ENCODE measurements around the gene CACNA1B.
"Not testable (repeated sequence)": the region's sequence is repeated elsewhere in the genome, so short reads cannot be mapped to it uniquely, and the experiment has no call there.

CACNA1B gene

GRCh38 chr9:137877506-137878122 lies at the start of gene CACNA1B:
TSS of gene CACNA1B (plus strand) at chr9:137877782. CDS start at chr9:137877934, 152 bp downstream.
- DNase-seq (ENCODE audit: low read depth in 3 of 3) = not testable (repeated sequence)

- DNase-seq (ENCODE audit: low read depth in 3 of 3) = no peak
Observed at GRCh38 chr9:137827908-137828526, 49.6 kb upstream of the CACNA1B start.

GRCh38 chr9:137828527-137829259 lies 48.9 kb upstream of the CACNA1B start:
- no peak for DNase-seq (ENCODE audit: low read depth in 3 of 3)

- DNase-seq (ENCODE audit: low read depth in 3 of 3) = no peak
Observed at GRCh38 chr9:137829260-137829996, 48.2 kb upstream of the CACNA1B start.

GRCh38 chr9:137832191-137832700 lies 45.3 kb upstream of the CACNA1B start:
- DNase-seq (ENCODE audit: low read depth in 3 of 3) = no peak

GRCh38 chr9:137832830-137833590 lies 44.6 kb upstream of the CACNA1B start:
- DNase-seq (ENCODE audit: low read depth in 3 of 3) = no peak

GRCh38 chr9:137833721-137834613 lies 43.6 kb upstream of the CACNA1B start:
- no peak for DNase-seq (ENCODE audit: low read depth in 3 of 3)

DNA sequence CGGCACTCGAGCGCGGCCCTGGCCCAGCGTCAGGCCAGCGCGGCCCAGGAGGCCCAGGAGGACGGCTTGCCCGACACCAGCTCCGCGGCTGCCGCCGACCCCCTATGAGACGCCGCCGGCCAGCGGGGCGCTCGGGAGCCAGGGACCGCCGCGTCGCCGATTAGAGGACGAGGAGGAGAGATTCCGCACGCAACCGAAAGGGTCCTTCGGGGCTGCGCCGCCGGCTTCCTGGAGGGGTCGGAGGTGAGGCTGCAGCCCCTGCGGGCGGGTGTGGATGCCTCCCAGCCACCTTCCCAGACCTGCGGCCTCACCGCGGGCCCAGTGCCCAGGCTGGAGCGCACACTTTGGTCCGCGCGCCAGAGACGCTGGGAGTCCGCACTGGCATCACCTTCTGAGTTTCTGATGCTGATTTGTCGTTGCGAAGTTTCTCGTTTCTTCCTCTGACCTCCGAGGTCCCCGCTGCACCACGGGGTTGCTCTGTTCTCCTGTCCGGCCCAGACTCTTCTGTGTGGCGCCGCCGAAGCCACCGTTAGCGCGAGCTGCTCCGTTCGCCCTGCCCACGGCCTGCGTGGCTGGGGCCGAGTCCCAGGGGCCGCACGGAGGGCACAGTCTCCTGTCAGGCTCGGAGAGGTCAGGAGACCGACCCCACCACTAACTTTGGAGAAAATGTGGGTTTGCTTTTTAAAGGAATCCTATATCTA lies 42.6 kb upstream of the CACNA1B start:
- no peak for DNase-seq (ENCODE audit: low read depth in 3 of 3)

GRCh38 chr9:137836151-137836830 lies 41.3 kb upstream of the CACNA1B start:
- no peak for DNase-seq (ENCODE audit: low read depth in 3 of 3)

- DNase-seq (ENCODE audit: low read depth in 3 of 3) = no peak
Observed at GRCh38 chr9:137836831-137837241, 40.7 kb upstream of the CACNA1B start.

- no peak for DNase-seq (ENCODE audit: low read depth in 3 of 3)
Observed at GRCh38 chr9:137837345-137838278, 40.0 kb upstream of the CACNA1B start.

DNA sequence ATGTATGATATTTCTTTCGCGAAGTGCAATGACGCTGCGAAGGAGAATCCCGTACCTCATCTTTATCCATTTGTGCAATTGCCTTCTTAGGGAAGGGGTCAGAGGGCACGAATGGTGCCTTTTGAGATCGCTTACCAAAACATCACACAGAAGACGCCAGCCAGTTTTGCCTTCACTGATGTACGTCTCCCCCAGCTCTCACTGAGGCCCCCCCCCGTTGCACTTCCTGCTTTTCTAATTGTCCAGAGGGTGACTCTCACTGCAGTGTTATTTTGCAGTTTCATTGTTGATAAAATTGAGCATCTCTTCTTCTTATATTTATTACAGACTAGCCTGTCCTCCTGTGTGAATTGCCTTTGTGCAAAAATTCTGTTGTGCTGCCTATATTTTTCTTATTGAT lies 39.0 kb upstream of the CACNA1B start:
- DNase-seq (ENCODE audit: low read depth in 3 of 3) = no peak

DNA sequence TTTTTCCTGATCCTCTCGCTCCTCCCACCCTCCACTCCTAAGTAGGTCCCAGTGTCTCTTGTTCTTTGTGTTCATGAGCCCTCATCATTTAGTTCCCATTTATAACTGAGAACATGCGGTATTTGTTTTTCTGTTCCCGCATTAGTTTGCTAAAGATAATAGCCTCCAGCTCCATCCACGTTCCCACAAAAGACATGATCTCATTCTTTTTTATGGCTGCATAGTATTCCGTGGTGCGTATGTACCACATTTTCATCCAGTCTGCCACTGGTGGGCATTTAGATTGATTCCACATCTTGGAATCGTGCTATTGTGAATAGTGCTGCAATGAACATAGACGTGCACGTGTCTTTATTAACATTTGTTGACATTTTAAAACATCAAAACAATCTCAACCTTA lies 34.2 kb upstream of the CACNA1B start:
- no peak for DNase-seq (ENCODE audit: low read depth in 3 of 3)

DNA sequence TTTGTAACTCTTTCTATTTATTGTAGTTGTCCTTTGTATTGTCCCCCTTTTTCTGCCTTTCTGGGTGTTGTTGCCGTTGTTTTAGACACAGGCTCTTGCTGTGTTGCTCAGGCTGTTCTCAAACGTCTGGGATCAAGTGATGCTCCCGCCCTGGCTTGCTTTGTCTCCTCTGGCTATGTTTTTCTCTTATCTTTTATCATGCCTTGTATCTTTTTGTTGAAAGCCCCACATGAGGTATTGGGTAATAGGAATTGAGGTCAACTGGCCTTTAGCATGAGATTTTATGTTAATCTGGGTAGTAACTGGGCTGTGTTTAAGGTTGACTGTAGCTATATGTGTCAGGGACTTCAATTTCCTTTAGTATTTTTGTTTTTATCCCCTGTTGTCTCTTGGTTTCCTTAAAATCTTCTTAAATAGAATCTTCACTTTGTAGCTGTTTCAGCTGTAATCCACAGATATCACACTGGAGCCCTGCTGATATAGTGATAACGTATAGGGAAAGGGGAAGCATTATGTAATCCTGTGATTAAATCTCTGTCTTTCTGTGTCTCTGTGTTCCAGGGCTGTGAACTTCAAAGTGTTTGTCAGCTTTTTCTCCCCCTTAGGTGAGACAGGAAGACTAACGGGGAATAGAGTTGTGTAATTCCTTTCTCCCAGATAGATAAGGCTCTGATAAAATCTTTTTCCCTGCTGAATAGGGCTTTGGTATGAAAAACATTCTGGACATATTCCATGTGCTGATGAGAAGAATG lies 25.9 kb upstream of the CACNA1B start:
- DNase-seq (ENCODE audit: low read depth in 3 of 3) = no peak

DNA sequence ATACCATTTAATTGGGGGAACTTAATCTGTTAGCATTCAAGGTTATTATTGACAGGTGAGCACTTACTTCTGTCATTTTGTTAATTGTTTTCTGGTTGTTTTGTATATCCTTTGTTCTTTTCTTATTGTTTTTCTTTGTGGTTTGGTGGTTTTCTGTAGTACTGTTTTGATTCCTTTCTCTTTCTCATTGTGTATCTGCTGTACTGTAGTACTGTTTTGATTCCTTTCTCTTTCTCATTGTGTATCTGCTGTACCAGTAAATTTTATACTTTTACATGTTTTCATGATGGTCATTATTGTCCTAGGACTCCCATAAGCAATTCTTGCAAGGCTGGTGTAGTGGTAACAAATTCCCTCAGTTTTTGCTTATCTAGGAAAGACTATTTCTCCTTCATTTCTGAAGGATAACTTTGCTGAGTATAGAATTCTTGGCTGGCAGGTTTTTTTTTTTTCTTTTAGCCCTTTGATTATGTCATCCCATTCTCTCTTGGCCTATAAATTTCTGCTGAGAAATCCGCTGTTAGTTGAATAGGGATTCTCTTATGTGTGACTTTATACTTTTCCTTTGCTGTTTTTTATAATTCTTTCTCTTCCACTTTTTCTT lies 24.1 kb upstream of the CACNA1B start:
- DNase-seq (ENCODE audit: low read depth in 3 of 3) = no peak

DNA sequence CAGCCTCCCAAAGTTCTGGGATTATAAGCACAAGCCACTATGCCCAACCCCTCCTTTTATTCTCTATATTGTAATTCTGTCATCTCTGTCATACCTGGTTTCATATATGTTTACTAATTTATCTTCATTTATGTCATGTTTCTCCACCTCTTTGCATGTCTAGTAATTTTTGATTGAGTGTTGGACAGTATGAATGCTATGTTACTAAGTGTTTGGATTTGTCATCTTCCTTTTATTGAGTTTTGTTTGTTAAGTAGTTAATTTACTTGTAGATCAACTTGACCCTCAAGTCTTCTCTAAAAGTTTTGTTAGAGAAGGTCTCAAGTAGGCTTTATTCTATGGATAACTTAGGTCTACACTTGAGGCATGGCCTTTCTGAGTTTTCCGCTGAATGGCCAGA lies 17.2 kb upstream of the CACNA1B start:
- DNase-seq (ENCODE audit: low read depth in 3 of 3) = no peak

Data from stimulated activated CD4-positive, alpha-beta T cell treated with anti-CD3 and anti-CD28 coated beads, TNF-alpha, amount 100 ng/mL, for 4 hours (primary cell).